HL-60 (cell line): ENCODE data around the gene CBX4.

ENCODE experiments used
- GABPA ChIP-seq: IDR thresholded peaks from 2 replicates; pipeline ENCODE4 v1.6.1; 2012; ENCODE audit warnings: low read depth
- POLR2AphosphoS5 ChIP-seq: IDR thresholded peaks from 2 replicates; pipeline ENCODE4 v1.6.1; 2012; ENCODE audit warnings: low read depth
- SPI1 ChIP-seq: IDR thresholded peaks from 2 replicates; pipeline ENCODE4 v1.6.1; 2012; ENCODE audit warnings: low read depth, mild to moderate bottlenecking, borderline replicate concordance
- TF ChIP-seq, protein P1 (sequence below): IDR thresholded peaks from one replicate; pipeline ENCODE4 v1.5.1; 2011; ENCODE audit warnings: low read length, control low read depth, inconsistent platforms; ENCODE audit not compliant: insufficient read depth
- TF ChIP-seq, protein P2 (sequence below): IDR thresholded peaks from 2 replicates; pipeline ENCODE4 v1.6.1; 2012; ENCODE audit warnings: low read depth; ENCODE audit not compliant: insufficient replicate concordance

DNA sequence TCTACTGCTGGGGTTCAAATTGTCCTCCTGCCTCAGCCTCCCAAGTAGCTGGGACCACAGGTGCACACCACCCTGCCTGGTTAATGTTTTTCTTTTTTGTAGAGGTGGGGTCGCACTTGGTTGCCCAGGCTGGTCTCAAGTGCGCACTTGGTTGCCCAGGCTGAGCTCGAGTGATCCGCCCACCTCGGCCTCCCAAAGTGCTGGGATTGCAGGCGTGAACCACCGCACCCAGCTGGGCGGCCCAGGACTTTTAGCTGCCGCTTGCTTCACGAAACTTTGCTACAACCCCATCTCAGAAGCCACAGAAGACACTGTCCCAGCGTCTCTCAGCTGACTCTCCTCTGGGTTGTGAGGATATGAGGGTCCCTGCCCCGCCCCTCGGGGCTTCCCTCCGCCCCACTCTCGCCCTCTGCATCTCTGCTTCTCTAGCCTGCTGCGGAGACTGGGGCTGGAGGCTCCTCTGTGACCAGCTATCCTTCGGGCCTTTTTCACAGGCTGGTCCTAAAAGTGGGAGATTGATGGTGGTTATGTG is 48.8 kb upstream of the CBX4 start:
- TF ChIP-seq, protein P1, sequence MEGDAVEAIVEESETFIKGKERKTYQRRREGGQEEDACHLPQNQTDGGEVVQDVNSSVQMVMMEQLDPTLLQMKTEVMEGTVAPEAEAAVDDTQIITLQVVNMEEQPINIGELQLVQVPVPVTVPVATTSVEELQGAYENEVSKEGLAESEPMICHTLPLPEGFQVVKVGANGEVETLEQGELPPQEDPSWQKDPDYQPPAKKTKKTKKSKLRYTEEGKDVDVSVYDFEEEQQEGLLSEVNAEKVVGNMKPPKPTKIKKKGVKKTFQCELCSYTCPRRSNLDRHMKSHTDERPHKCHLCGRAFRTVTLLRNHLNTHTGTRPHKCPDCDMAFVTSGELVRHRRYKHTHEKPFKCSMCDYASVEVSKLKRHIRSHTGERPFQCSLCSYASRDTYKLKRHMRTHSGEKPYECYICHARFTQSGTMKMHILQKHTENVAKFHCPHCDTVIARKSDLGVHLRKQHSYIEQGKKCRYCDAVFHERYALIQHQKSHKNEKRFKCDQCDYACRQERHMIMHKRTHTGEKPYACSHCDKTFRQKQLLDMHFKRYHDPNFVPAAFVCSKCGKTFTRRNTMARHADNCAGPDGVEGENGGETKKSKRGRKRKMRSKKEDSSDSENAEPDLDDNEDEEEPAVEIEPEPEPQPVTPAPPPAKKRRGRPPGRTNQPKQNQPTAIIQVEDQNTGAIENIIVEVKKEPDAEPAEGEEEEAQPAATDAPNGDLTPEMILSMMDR, result no peak
- TF ChIP-seq POLR2AphosphoS5 (no peak), GABPA (no peak), SPI1 (no peak)
- TF ChIP-seq, protein P2, sequence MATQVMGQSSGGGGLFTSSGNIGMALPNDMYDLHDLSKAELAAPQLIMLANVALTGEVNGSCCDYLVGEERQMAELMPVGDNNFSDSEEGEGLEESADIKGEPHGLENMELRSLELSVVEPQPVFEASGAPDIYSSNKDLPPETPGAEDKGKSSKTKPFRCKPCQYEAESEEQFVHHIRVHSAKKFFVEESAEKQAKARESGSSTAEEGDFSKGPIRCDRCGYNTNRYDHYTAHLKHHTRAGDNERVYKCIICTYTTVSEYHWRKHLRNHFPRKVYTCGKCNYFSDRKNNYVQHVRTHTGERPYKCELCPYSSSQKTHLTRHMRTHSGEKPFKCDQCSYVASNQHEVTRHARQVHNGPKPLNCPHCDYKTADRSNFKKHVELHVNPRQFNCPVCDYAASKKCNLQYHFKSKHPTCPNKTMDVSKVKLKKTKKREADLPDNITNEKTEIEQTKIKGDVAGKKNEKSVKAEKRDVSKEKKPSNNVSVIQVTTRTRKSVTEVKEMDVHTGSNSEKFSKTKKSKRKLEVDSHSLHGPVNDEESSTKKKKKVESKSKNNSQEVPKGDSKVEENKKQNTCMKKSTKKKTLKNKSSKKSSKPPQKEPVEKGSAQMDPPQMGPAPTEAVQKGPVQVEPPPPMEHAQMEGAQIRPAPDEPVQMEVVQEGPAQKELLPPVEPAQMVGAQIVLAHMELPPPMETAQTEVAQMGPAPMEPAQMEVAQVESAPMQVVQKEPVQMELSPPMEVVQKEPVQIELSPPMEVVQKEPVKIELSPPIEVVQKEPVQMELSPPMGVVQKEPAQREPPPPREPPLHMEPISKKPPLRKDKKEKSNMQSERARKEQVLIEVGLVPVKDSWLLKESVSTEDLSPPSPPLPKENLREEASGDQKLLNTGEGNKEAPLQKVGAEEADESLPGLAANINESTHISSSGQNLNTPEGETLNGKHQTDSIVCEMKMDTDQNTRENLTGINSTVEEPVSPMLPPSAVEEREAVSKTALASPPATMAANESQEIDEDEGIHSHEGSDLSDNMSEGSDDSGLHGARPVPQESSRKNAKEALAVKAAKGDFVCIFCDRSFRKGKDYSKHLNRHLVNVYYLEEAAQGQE, result no peak
